MM.1S (cell line): Measurements from ENCODE around the gene LATS2.

Experiments used
- DNase-seq: peaks from one replicate; pipeline ENCODE4 v3.0.0-alpha.2; 2015
- H2AFZ ChIP-seq: fragments of 300-600 bp; sonication (generic); 2 replicates; pipeline ENCODE4 v1.6.0; 2016; ENCODE audit warnings: antibody characterized with exemption, low read length
- H3F3A ChIP-seq: fragments of 300-600 bp; sonication (generic); 2 replicates; pipeline ENCODE4 v1.6.1; 2016; ENCODE audit warnings: mild to moderate bottlenecking, antibody characterized with exemption, low read length, moderate library complexity, mixed read lengths; ENCODE audit not compliant: insufficient read depth
- H3K27ac ChIP-seq: fragments of 300-600 bp; sonication (generic); 2 replicates; pipeline ENCODE4 v1.5.1; 2016; ENCODE audit warnings: mild to moderate bottlenecking, low read length
- H3K27me3 ChIP-seq: fragments of 300-600 bp; sonication (generic); replicated peaks from 2 replicates; pipeline ENCODE4 v1.6.0; 2016; ENCODE audit warnings: low read length; ENCODE audit not compliant: insufficient read depth
- H3K36me3 ChIP-seq: fragments of 300-600 bp; sonication (generic); replicated peaks from 2 replicates; pipeline ENCODE4 v1.6.1; 2016; ENCODE audit warnings: mild to moderate bottlenecking, low read length, mixed read lengths; ENCODE audit not compliant: insufficient read depth
- H3K4me1 ChIP-seq: fragments of 300-600 bp; sonication (generic); 2 replicates; pipeline ENCODE4 v1.6.1; 2016; ENCODE audit warnings: low read length, mixed read lengths
- H3K4me2 ChIP-seq: fragments of 300-600 bp; sonication (generic); 2 replicates; pipeline ENCODE4 v1.6.0; 2016; ENCODE audit warnings: low read depth, low read length
- H3K4me3 ChIP-seq: fragments of 300-600 bp; sonication (generic); 2 replicates; pipeline ENCODE4 v1.5.1; 2016; ENCODE audit warnings: low read length, mixed read lengths
- H3K79me2 ChIP-seq: fragments of 300-600 bp; sonication (generic); 2 replicates; pipeline ENCODE4 v1.6.1; 2016; ENCODE audit warnings: mixed run types, low read length, mixed read lengths
- H3K9ac ChIP-seq: fragments of 300-600 bp; sonication (generic); 2 replicates; pipeline ENCODE4 v1.6.1; 2016; ENCODE audit warnings: low read length, mixed read lengths
- H3K9me2 ChIP-seq: fragments of 300-600 bp; sonication (generic); replicated peaks from 2 replicates; pipeline ENCODE4 v1.6.1; 2016; ENCODE audit warnings: mild to moderate bottlenecking, low read length, mixed read lengths; ENCODE audit not compliant: insufficient read depth
- H3K9me3 ChIP-seq: fragments of 300-600 bp; sonication (generic); replicated peaks from 2 replicates; pipeline ENCODE4 v1.6.1; 2016; ENCODE audit warnings: mild to moderate bottlenecking, low read length, mixed read lengths; ENCODE audit not compliant: insufficient read depth
- H4K20me1 ChIP-seq: fragments of 300-600 bp; sonication (generic); 2 replicates; pipeline ENCODE4 v1.6.1; 2016; ENCODE audit warnings: mild to moderate bottlenecking, low read length, moderate library complexity, mixed read lengths; ENCODE audit not compliant: insufficient read depth
- EZH2 ChIP-seq: fragments of 300-600 bp; sonication (generic); optimal IDR thresholded peaks from 2 replicates; pipeline ENCODE3; 2017; ENCODE audit warnings: low read depth, mild to moderate bottlenecking, antibody characterized with exemption, low read length, mixed read lengths
- EZH2phosphoT487 ChIP-seq: fragments of 300-600 bp; sonication (generic); IDR thresholded peaks from 2 replicates; pipeline ENCODE4 v1.6.1; 2018; ENCODE audit warnings: antibody characterized with exemption, low read length
- TF ChIP-seq, protein P1 (sequence below): fragments of 300-600 bp; sonication (generic); IDR thresholded peaks from 2 replicates; pipeline ENCODE4 v1.5.1; 2016; ENCODE audit warnings: antibody characterized with exemption, low read length, mixed read lengths

LATS2 gene

DNA sequence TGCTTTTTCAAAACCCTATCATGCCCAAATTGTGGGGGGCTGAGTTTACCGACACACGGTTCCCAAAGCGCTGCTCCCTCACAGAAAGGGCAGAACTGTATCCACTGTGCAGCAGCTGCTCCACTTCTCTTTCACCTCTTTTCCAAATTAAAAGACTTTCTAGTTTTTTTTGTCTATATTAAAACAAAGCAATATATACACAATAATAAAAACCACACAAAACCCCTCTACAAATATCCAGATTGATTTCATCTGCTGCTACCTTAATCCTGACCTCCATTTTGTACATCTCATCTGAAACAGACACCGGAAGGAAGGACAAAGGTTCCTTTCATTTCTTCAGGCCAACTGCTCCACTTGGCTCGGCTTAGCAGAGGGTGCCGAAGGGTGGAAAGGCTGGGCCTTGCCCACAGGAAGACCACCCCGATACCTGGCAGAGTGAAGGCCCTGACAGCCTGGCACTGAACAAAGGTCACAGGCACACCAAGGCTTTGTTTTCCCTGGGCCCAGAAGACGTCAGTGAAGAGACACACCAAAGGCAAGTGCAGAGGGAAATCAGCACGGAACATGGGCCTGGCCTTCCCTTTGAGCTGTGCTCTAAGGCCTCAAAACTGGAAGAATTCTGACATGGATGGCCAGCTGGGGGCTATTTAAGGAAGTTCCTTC lies 71.6 kb downstream of the LATS2 start:
- H3K27me3 ChIP-seq = no peaks in the 10 kb centered on the region
- TF ChIP-seq EZH2phosphoT487 (no peak), EZH2 (no peak)
- TF ChIP-seq, protein P1, sequence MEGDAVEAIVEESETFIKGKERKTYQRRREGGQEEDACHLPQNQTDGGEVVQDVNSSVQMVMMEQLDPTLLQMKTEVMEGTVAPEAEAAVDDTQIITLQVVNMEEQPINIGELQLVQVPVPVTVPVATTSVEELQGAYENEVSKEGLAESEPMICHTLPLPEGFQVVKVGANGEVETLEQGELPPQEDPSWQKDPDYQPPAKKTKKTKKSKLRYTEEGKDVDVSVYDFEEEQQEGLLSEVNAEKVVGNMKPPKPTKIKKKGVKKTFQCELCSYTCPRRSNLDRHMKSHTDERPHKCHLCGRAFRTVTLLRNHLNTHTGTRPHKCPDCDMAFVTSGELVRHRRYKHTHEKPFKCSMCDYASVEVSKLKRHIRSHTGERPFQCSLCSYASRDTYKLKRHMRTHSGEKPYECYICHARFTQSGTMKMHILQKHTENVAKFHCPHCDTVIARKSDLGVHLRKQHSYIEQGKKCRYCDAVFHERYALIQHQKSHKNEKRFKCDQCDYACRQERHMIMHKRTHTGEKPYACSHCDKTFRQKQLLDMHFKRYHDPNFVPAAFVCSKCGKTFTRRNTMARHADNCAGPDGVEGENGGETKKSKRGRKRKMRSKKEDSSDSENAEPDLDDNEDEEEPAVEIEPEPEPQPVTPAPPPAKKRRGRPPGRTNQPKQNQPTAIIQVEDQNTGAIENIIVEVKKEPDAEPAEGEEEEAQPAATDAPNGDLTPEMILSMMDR = no peak
- no peak overlapping the region for H2AFZ ChIP-seq
- no peak overlapping the region for H3K9ac ChIP-seq
- DNase-seq = no peak
- no peaks in the 10 kb centered on the region for H3K9me2 ChIP-seq
- H3K27ac ChIP-seq = no peak overlapping the region
- H3F3A ChIP-seq = no peaks in the 10 kb centered on the region
- H3K4me1 ChIP-seq = no peaks in the 10 kb centered on the region
- no peaks in the 10 kb centered on the region for H4K20me1 ChIP-seq
- no peaks in the 10 kb centered on the region for H3K9me3 ChIP-seq
- no peaks in the 10 kb centered on the region for H3K36me3 ChIP-seq
- no peak overlapping the region for H3K4me3 ChIP-seq
- H3K4me2 ChIP-seq = no peak overlapping the region
- H3K79me2 ChIP-seq = no peaks in the 10 kb centered on the region

DNA sequence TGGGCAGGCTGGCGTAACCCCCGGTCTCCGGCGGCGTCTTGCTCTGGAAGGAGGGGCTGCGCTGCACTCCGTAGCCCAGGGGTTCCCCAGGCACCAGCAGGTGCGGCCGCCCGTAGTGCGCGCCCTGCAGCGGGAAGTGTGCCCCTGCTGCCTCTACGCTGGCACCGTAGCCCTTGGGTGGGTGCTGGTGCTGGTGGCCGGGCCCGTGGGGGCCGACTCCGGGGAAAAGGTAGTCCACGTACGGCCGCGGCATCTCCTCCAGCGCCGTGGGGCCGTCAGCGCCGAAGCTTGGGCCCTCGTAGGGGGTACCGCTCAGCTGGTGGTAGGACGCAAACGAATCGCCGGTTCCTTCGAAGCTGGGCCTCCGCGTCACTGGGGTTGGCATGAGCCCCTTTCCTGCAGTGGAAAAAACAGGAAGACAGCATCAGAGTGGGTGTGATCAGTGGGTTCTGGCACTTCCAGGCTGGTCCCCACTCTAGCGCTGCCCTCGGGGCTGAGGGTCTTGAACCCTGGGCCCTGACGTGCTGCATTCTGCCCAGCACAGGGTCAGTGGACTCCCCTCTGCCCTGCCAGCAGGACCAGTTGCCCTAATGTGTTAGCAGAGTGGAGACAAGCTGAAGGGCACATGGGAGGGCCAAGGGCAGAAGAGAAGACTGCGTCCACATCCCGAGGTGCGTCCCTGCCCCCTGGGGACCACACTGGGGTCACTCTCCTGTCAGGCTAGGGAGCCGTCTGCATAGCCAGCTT lies 72.3 kb downstream of the LATS2 start:
- TF ChIP-seq EZH2 (no peak), EZH2phosphoT487 (no peak)
- TF ChIP-seq, protein P1 = no peak
- H3K9ac ChIP-seq = no peak overlapping the region
- H3K9me3 ChIP-seq = no peaks in the 10 kb centered on the region
- H3K36me3 ChIP-seq = no peaks in the 10 kb centered on the region
- no peaks in the 10 kb centered on the region for H3F3A ChIP-seq
- no peak overlapping the region for H3K27ac ChIP-seq
- no peaks in the 10 kb centered on the region for H4K20me1 ChIP-seq
- H3K27me3 ChIP-seq = no peaks in the 10 kb centered on the region
- no peak overlapping the region for H3K4me2 ChIP-seq
- H3K79me2 ChIP-seq = no peaks in the 10 kb centered on the region
- no peaks in the 10 kb centered on the region for H3K9me2 ChIP-seq
- H3K4me1 ChIP-seq = no peaks in the 10 kb centered on the region
- H2AFZ ChIP-seq = no peak overlapping the region
- no peak overlapping the region for H3K4me3 ChIP-seq
- DNase-seq = no peak

- H3K9ac ChIP-seq = no peak overlapping the region
- H3F3A ChIP-seq = no peaks in the 10 kb centered on the region
- TF ChIP-seq EZH2phosphoT487 = no peak
- TF ChIP-seq, protein P1 = no peak
- TF ChIP-seq EZH2 = no peak
- H3K79me2 ChIP-seq = no peaks in the 10 kb centered on the region
- H3K36me3 ChIP-seq = no peaks in the 10 kb centered on the region
- no peak for DNase-seq
- H3K27me3 ChIP-seq = no peaks in the 10 kb centered on the region
- no peaks in the 10 kb centered on the region for H3K9me2 ChIP-seq
- H2AFZ ChIP-seq = no peak overlapping the region
- H3K9me3 ChIP-seq = no peaks in the 10 kb centered on the region
- no peaks in the 10 kb centered on the region for H3K4me1 ChIP-seq
- no peak overlapping the region for H3K4me3 ChIP-seq
- H3K4me2 ChIP-seq = no peak overlapping the region
- H3K27ac ChIP-seq = no peak overlapping the region
- no peaks in the 10 kb centered on the region for H4K20me1 ChIP-seq
These were observed 73.1 kb downstream of the LATS2 start for GRCh38 chr13:20988033-20988908.
